HL-60 (cell line): ENCODE results near the gene FRS3.

Experiments used
- CTCF ChIP-seq: IDR thresholded peaks from one replicate; pipeline ENCODE4 v1.5.1; 2011; ENCODE audit warnings: low read length, control low read depth, inconsistent platforms; ENCODE audit not compliant: insufficient read depth
- GABPA ChIP-seq: IDR thresholded peaks from 2 replicates; pipeline ENCODE4 v1.6.1; 2012; ENCODE audit warnings: low read depth
- POLR2AphosphoS5 ChIP-seq: IDR thresholded peaks from 2 replicates; pipeline ENCODE4 v1.6.1; 2012; ENCODE audit warnings: low read depth
- REST ChIP-seq: IDR thresholded peaks from 2 replicates; pipeline ENCODE4 v1.6.1; 2012; ENCODE audit warnings: low read depth; ENCODE audit not compliant: insufficient replicate concordance
- SPI1 ChIP-seq: IDR thresholded peaks from 2 replicates; pipeline ENCODE4 v1.6.1; 2012; ENCODE audit warnings: low read depth, mild to moderate bottlenecking, borderline replicate concordance

- TF ChIP-seq CTCF (no peak), POLR2AphosphoS5 (no peak), REST (no peak), GABPA (no peak), SPI1 (no peak)
Measured at GRCh38 chr6:41811095-41811494, 31.4 kb upstream of the FRS3 start.
